Panc1 (cell line): ENCODE data around the gene PTRHD1. TPM values are rescaled to one million over a fixed set of nuclear protein-coding genes. Genes with fewer than 3 reads are reported as not detected.

Source experiments
- ATAC-seq: fragments of 200-7000 bp; cut with Tn5 transposase; 2 replicates; pipeline ENCODE4 v1.9.1; 2020; ENCODE audit warnings: mild to moderate bottlenecking, moderate library complexity
- BruUV-seq: library from RNA; stranded (reverse); fragments of 400-500 nt; replicated peaks from 2 replicates; lab custom pipeline; 2021; lab: Mats Ljungman, UMichigan
- CTCF ChIA-PET: fragments of 300-600 bp; sonication (Branson Sonifier 250); formaldehyde crosslinking; loops from one replicate; lab custom pipeline; 2022; ENCODE audit warnings: antibody characterized with exemption; lab: Charles Lee
- POLR2A ChIA-PET: fragments of 300-600 bp; sonication (Branson Sonifier 250); formaldehyde crosslinking; loops from one replicate; lab custom pipeline; 2022; ENCODE audit warnings: antibody characterized with exemption; lab: Charles Lee
- DNase-seq: peaks from one replicate; pipeline ENCODE4 v3.0.0-alpha.2; 2010; ENCODE audit warnings: low read depth, low spot score
- H3K27ac ChIP-seq: 2 replicates; pipeline ENCODE4 v1.5.1; 2011; ENCODE audit warnings: mild to moderate bottlenecking, low read length, inconsistent platforms
- H3K27me3 ChIP-seq: fragments of 200-500 bp; sonication (Bioruptor generic); 2 replicates; pipeline ENCODE4 v1.6.0; 2014; ENCODE audit warnings: low read length, inconsistent platforms; ENCODE audit not compliant: control insufficient read depth, insufficient read depth
- H3K36me3 ChIP-seq: fragments of 200-500 bp; sonication (Bioruptor generic); 2 replicates; pipeline ENCODE4 v1.5.1; 2014; ENCODE audit warnings: inconsistent platforms, mild to moderate bottlenecking, low read length, moderate library complexity; ENCODE audit not compliant: control insufficient read depth, insufficient read depth
- H3K4me1 ChIP-seq: 2 replicates; pipeline ENCODE4 v1.5.1; 2011; ENCODE audit warnings: inconsistent platforms, mild to moderate bottlenecking, low read length, moderate library complexity; ENCODE audit not compliant: control insufficient read depth, insufficient read depth
- H3K4me3 ChIP-seq, 2 experiments: 2 replicates each; pipeline ENCODE4 v1.5.1; 2011 to 2012; ENCODE audit warnings: low read depth in 2 of 2, low read length in 2 of 2, mild to moderate bottlenecking in 2 of 2, inconsistent platforms in 1 of 2, moderate library complexity in 1 of 2
- H3K9me3 ChIP-seq: fragments of 200-500 bp; sonication (Bioruptor generic); 2 replicates; pipeline ENCODE4 v1.5.1; 2014; ENCODE audit warnings: low read depth, mild to moderate bottlenecking, inconsistent platforms, low read length, moderate library complexity; ENCODE audit not compliant: control insufficient read depth, insufficient read depth
- POLR2AphosphoS5 ChIP-seq: IDR thresholded peaks from 2 replicates; pipeline ENCODE4 v1.6.1; 2012; ENCODE audit warnings: mild to moderate bottlenecking, low read depth, low read length, moderate library complexity
- SIN3A ChIP-seq: IDR thresholded peaks from 2 replicates; pipeline ENCODE4 v1.6.1; 2012; ENCODE audit warnings: low read depth, mild to moderate bottlenecking, low read length, moderate library complexity, borderline replicate concordance; ENCODE audit not compliant: insufficient read depth
- TCF7L2 ChIP-seq: IDR thresholded peaks from 2 replicates; pipeline ENCODE4 v1.6.1; 2011; ENCODE audit warnings: mild to moderate bottlenecking, low read depth, low read length, inconsistent platforms
- in situ Hi-C: cut with HindIII; loops from 2 replicates; pipeline ENCODE4 v1.10.0; 2016; ENCODE audit warnings: low sequenced_read_pairs, low pct_unique_long_range_greater_than_20kb
- intact Hi-C: fragments of 100-400 bp; cut with micrococcal nuclease; formaldehyde crosslinking; loops from one replicate; pipeline ENCODE4 v1.10.0; 2022; ENCODE audit not compliant: unreplicated experiment
- total RNA-seq: library from RNA; stranded (reverse); gene quantifications from one replicate; pipeline ENCODE4 v1.2.1, GENCODE V29; 2021; ENCODE audit not compliant: unreplicated experiment
- TF ChIP-seq, protein P1 (sequence below), 2 experiments: IDR thresholded peaks; 2 replicates each; pipeline ENCODE4 v1.6.1; 2011 to 2012; ENCODE audit warnings: low read depth in 2 of 2, control low read depth in 1 of 2, low read length in 1 of 2, mild to moderate bottlenecking in 1 of 2, moderate library complexity in 1 of 2; ENCODE audit not compliant: insufficient read depth in 1 of 2
- TF ChIP-seq, protein P2 (sequence below): fragments of 450-650 bp; IDR thresholded peaks from 2 replicates; pipeline ENCODE4 v1.5.1; 2017; ENCODE audit warnings: mild to moderate bottlenecking

Gene PTRHD1
- total RNA-seq, 1 experiment from 2014 or later, result 55.1 TPM

DNA sequence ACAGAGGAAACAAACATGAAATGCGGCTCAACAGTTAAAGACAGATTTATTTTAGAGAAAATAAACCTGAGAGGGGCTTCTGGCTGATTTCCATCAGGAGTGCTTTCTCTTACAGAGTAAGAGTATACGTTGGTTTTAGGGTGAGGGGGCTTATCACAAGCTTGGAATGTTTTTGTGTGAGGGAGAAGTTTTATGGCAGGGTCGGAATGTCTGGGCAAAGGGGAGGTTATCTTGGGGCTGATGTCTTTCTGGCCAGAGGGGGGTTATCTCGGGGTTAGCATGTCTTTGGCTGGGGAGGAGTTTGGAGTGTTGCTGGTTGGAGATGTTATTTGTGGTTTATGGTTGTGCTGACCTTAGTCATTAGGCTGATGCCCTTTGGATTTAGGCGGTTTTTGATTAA lies 22.1 kb downstream of the PTRHD1 start:
- Histone ChIP-seq H3K27me3 (no peaks in the 10 kb centered on the region), H3K36me3 (no peaks in the 10 kb centered on the region), H3K4me1 (no peaks in the 10 kb centered on the region), H3K4me3 (no peak overlapping the region), H3K9me3 (no peaks in the 10 kb centered on the region), H3K27ac (no peak overlapping the region)
- POLR2A ChIA-PET, result no interaction called here
- TF ChIP-seq SIN3A (no peak), TCF7L2 (no peak)
- TF ChIP-seq, protein P1, sequence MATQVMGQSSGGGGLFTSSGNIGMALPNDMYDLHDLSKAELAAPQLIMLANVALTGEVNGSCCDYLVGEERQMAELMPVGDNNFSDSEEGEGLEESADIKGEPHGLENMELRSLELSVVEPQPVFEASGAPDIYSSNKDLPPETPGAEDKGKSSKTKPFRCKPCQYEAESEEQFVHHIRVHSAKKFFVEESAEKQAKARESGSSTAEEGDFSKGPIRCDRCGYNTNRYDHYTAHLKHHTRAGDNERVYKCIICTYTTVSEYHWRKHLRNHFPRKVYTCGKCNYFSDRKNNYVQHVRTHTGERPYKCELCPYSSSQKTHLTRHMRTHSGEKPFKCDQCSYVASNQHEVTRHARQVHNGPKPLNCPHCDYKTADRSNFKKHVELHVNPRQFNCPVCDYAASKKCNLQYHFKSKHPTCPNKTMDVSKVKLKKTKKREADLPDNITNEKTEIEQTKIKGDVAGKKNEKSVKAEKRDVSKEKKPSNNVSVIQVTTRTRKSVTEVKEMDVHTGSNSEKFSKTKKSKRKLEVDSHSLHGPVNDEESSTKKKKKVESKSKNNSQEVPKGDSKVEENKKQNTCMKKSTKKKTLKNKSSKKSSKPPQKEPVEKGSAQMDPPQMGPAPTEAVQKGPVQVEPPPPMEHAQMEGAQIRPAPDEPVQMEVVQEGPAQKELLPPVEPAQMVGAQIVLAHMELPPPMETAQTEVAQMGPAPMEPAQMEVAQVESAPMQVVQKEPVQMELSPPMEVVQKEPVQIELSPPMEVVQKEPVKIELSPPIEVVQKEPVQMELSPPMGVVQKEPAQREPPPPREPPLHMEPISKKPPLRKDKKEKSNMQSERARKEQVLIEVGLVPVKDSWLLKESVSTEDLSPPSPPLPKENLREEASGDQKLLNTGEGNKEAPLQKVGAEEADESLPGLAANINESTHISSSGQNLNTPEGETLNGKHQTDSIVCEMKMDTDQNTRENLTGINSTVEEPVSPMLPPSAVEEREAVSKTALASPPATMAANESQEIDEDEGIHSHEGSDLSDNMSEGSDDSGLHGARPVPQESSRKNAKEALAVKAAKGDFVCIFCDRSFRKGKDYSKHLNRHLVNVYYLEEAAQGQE (IDR thresholded peaks at IDR 0.05; ENCODE audit: insufficient read depth in 1 of 2, low read depth in 2 of 2, low read length in 1 of 2), result no peak
- TF ChIP-seq, protein P2, sequence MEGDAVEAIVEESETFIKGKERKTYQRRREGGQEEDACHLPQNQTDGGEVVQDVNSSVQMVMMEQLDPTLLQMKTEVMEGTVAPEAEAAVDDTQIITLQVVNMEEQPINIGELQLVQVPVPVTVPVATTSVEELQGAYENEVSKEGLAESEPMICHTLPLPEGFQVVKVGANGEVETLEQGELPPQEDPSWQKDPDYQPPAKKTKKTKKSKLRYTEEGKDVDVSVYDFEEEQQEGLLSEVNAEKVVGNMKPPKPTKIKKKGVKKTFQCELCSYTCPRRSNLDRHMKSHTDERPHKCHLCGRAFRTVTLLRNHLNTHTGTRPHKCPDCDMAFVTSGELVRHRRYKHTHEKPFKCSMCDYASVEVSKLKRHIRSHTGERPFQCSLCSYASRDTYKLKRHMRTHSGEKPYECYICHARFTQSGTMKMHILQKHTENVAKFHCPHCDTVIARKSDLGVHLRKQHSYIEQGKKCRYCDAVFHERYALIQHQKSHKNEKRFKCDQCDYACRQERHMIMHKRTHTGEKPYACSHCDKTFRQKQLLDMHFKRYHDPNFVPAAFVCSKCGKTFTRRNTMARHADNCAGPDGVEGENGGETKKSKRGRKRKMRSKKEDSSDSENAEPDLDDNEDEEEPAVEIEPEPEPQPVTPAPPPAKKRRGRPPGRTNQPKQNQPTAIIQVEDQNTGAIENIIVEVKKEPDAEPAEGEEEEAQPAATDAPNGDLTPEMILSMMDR, result no peak
- no peak for ATAC-seq
- intact Hi-C loops (no loop called here), in situ Hi-C loops (no loop called here)
- no TSS peak for BruUV-seq
- no peak for DNase-seq
- CTCF ChIA-PET, result no interaction called here

- ATAC-seq (no peak), DNase-seq (no peak)
- no peak for TF ChIP-seq SIN3A
- no peak for TF ChIP-seq POLR2AphosphoS5
- TF ChIP-seq TCF7L2, result no peak
- TF ChIP-seq, protein P1 (IDR thresholded peaks at IDR 0.05; ENCODE audit: insufficient read depth in 1 of 2, low read depth in 2 of 2, low read length in 1 of 2), result no peak
- TF ChIP-seq, protein P2, result no peak
- ChIA-PET POLR2A (no interaction called here), CTCF (no interaction called here)
- in situ Hi-C loops, result no loop called here
- Histone ChIP-seq H3K27ac (no peak overlapping the region), H3K36me3 (no peaks in the 10 kb centered on the region), H3K4me3 (no peak overlapping the region), H3K9me3 (no peaks in the 10 kb centered on the region), H3K27me3 (no peaks in the 10 kb centered on the region), H3K4me1 (no peaks in the 10 kb centered on the region)
- BruUV-seq, result no TSS peak
- intact Hi-C loops, result no loop called here
Measured at GRCh38 chr2:24768601-24769000, 24.6 kb downstream of the PTRHD1 start.
